Occipital lobe (tissue), 2 donors: ENCODE data around the gene MTG1. TPM values are rescaled to one million over a fixed set of nuclear protein-coding genes. Genes with fewer than 3 reads are reported as not detected.

ENCODE experiments used
- DNase-seq: peaks from one replicate; lab custom pipeline; 2025; lab: John Stamatoyannopoulos, UW
- total RNA-seq: library from RNA; depleted of rRNA; stranded (reverse); fragments of >200 nt; gene quantifications from one replicate; pipeline ENCODE4 v1.2.3, GENCODE V29; 2014

Gene MTG1, protein sequence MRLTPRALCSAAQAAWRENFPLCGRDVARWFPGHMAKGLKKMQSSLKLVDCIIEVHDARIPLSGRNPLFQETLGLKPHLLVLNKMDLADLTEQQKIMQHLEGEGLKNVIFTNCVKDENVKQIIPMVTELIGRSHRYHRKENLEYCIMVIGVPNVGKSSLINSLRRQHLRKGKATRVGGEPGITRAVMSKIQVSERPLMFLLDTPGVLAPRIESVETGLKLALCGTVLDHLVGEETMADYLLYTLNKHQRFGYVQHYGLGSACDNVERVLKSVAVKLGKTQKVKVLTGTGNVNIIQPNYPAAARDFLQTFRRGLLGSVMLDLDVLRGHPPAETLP
- total RNA-seq, result 14.8 TPM

DNA sequence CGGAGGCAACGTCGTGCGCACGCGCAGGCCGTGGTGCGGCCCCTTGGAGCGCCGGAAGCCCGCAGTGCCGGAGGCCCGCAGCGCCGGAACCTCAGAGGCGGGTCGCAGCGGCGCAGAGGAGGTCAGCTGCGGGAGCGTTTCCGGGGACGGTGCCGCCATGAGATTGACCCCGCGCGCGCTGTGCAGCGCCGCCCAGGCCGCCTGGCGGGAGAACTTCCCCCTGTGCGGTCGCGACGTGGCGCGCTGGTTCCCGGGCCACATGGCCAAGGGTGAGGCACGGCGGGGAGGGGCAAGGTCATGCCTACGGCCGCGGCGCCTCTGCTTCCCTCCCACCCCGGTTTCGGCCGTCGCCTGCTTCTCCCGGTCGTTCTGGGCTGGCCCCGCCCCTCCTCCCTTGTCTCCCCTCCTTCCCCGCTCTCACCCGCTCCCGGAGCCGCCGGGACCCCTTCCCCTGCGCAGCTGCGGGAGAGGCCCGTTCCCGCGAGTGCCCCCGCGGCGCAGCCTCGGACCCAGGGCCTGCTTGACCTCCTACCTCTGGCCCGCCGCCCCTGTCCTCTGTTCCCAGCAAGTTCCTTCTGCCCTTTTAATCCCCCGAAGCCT lies at the start of gene MTG1:
Gene MTG1 (plus strand): TSS at position 94 of the 600 bp plus-strand sequence. CDS start 64 bp downstream, at position 158.
- DNase-seq, result peak; percentile 91

- no peak for DNase-seq
These were observed 49.7 kb upstream of the MTG1 start for GRCh38 chr10:133344236-133344635.

DNA sequence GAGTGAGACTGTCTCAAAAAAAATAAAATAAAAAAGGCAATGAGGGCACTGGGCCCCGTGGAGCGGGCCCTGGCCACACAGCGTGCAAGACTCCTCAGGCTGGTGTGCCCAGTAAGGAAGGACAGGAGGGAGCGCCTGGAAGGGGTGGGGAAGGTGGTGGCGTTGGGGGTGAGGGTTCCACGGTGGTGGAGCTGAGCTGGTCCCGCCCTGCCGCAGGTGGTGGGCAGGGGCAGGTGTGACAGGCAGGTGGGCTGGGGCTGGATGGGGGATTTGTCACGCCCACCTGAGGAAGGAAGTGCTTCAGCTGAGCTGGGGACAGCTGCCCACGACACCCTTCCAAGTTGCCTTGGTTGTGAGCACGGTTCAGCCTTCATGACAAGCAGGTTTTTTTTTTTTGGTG lies 47.5 kb upstream of the MTG1 start:
- no peak for DNase-seq

DNA sequence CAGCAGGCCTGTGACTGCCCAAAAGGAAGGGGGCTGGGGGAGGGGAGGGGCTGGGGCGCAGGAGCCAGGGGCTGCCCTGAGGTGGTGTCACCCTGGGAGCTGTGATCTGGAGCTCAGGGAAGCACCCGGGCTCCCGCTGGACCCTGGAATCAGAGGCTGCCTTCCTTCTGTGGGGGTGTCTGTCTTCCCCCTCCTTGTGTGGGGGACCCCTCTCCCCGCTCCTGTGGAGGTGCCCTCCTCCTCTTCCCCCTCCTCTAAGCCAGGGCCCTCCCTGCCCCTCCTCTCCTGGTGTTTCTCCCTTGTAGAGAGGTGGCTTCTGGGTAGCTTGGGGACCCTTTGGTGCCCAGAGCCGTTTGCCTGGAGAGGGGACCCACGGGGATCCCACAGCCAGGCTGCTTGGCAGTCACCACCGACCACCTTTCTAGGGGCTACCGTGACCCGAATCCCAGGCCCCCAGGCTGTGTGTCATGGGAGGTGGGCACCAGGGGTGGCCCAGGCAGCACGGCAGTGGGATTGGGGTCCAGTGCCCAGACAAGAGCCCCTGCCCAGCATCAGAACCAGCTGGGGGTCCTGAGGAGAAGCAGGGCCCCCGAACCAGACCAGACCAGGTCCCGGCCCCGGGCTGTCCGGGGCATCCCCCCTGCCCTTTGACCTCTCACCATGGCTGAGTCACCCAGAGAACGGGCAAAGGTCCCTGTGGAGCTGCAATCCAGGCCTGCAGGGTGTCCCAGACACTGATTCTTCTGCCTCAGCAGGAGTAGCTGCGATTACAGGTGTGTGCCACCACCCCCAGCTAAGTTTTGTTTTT lies 46.0 kb upstream of the MTG1 start:
- no peak for DNase-seq

DNA sequence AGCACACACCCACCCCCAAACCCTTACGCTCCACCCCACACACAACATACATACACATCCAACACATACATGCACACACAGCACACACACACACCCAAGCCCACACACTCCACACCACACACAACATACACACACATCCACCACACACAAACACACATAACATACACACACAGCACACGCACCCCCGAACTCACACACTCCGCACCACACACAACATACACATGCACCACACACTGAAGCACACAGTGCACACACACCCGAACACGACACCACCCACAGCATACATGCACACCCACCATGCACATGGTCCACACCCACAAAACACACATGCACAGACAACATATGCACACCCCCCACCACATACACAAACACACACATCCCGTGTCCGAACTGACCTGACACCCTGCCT lies 44.8 kb upstream of the MTG1 start:
- DNase-seq, result no peak

GRCh38 chr10:133349577-133350011 lies 44.4 kb upstream of the MTG1 start:
- no peak for DNase-seq

- no peak for DNase-seq
These were observed 43.5 kb upstream of the MTG1 start for GRCh38 chr10:133350283-133350949.

GRCh38 chr10:133350950-133351329 lies 43.0 kb upstream of the MTG1 start:
- no peak for DNase-seq

DNA sequence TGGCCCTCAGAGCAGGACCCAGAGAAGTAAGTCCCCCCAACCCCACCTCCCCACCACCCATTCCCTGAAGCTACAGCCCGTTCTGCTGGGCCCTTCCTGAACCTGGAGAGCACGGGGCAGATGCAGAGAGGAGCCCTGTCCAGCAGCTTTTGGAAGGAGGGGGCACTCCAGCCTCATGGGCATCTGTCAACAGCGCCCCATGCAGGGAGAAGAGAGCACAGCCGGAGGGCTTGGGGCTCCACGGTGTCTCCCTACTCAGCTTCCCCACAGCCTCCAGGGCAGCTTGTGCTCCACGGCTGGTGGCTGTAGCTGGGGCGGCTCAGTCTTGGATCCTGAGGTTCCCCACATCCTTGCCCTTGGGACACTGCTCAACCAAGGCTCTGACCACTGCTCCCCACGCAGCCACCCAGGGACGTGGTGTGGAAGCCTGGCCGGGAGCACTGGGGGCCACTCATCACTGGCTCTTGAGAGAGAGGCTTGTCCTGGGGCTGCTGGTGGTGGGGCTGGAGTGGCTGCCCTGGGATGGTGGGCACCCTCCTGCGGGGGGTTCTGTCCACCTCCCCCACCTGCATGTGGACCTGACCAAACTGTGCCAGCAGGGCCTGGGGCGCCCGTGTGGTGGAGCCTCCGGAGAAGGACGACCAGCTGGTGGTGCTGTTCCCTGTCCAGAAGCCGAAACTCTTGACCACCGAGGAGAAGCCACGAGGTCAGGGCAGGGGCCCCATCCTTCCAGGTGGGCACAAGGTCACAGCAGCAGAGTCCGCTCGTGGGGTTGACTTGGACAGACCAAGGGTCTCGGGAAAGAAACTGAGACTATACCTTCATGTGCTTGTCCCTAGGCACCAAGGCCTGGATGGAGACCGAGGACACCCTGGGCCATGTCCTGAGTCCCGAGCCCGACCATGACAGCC lies 42.3 kb upstream of the MTG1 start:
- DNase-seq, result no peak

- no peak for DNase-seq
These were observed 40.6 kb upstream of the MTG1 start for GRCh38 chr10:133353202-133353959.

DNA sequence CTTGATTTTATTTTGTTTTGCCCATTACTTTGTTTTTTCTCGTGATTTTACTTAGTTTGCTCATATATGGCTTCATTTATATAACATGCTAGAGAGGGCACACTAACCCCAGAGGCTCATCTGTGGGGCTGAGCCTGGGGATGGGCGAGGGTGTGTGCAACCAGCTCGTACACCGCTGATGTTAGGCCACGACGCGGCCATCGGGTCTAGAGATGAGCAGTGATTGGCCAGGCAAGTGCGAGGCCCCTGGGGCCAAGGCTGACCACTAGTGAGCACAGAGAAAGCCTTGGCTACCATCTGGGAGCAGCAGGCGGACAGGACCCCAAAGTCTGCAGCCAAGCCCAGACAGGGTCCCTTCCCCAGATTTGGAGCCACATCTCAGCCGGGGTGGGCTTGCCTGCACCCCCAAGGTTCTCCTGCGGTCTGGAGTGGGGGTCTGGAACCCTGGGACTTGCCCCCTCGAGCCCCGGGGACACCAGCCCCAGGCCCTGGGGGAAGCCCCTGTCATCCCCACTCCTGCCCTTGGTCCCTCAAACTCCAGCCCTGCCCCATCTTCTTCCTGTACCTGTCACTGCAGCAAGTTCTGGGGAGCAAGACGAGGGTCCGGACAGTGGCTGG lies 39.9 kb upstream of the MTG1 start:
- no peak for DNase-seq

GRCh38 chr10:133354672-133355240 lies 39.2 kb upstream of the MTG1 start:
- DNase-seq, result no peak

- DNase-seq, result no peak
These were observed 38.7 kb upstream of the MTG1 start for GRCh38 chr10:133355266-133355665.

GRCh38 chr10:133355991-133356390 lies 38.0 kb upstream of the MTG1 start:
- DNase-seq, result no peak

DNA sequence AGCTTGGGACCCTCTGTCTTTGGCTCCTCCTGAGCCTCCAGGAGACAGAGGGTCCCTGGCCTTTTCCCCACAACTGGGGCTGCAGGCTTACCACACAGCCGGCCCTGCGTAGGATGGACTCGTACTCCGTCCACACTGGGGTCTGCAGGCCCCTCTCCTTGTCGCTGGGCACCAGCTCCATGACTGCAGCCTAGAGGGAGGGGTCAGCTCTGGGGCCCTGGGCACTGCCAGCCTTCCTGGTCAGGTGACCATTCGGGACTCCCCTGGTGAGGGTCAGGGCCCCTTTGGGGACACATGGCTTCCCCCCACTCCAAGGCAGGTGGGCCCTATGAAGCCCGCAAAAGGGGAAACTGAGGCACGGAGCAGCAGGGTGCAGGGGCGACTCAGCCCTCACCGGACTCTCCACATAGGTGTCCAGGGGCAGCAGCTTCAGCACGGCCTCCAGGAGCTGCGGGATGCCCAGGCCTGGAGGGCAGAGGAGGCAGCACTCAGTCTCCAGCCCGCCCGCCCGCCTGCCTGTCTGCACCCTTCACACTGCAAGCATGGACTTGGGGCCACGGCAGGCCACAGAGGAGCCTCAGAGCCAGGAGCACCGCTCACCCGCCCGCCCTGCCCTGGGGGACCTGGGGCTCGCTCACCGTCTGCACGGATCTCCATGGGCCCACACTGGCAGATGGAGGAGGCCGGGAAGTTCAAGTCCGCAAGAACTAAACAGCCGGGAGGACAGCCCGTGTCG lies 37.2 kb upstream of the MTG1 start:
- DNase-seq, result no peak

- DNase-seq, result no peak
These were observed 36.4 kb upstream of the MTG1 start, which contains the start of gene FUOM for GRCh38 chr10:133357285-133358161. FUOM (minus strand) TSS chr10:133358019; CDS start chr10:133358007, 12 bp downstream.

DNA sequence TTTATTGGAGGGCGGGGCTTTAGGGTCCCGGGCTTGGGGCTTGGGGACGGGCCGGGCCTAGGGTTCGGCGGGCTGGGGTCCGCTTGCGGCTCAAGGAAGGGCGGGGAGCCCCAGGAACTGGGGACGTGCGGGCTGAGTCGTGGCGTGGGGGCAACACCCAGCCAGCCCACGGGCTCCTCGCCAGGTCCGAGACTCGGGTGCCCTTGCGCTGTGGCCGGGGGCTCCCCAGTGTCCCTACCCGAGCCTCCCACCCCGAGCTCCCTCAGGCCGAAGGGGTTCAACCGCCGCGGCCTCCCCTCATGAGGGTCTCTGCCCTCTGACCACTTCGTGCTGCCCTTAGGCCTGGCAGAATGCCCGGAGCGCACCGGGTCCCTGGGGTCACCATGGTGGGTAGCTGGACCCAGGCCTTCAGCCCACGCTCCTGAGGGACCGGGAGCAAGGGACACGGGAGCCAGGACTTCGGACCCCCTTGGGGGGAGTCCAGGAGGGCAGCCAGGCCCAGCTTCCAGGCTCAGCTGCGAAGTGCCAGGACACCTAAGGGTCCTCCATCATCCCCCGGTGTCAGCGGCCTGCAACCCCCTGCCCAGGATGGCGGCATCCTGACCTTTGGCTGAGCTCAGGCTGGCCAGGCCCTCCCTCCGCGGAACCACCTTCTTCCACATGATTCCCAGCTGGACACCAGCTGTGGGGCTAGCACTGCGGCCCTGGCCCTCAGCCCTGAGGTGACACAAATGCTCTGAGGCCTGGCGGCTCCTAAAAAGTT lies 35.6 kb upstream of the MTG1 start:
- DNase-seq, result no peak
